Brain microvascular endothelial cell (primary cell): ENCODE measurements around the gene ZBTB48.
"Not testable (repeated sequence)": the region's sequence is repeated elsewhere in the genome, so short reads cannot be mapped to it uniquely, and the experiment has no call there.

Experiments used
- DNase-seq: peaks from one replicate; pipeline ENCODE4 v3.0.0-alpha.2; 2020
- H3K27ac ChIP-seq: fragments of 250-450 bp; sonication (Bioruptor Pico); 2 replicates; pipeline ENCODE4 v1.5.1; 2020; ENCODE audit warnings: mild to moderate bottlenecking, moderate library complexity
- H3K27me3 ChIP-seq: fragments of 250-450 bp; sonication (Bioruptor Pico); replicated peaks from 2 replicates; pipeline ENCODE4 v1.5.1; 2020; ENCODE audit warnings: mild to moderate bottlenecking
- H3K36me3 ChIP-seq: fragments of 250-450 bp; sonication (Bioruptor Pico); replicated peaks from 2 replicates; pipeline ENCODE4 v1.5.1; 2020; ENCODE audit warnings: mild to moderate bottlenecking
- H3K4me3 ChIP-seq: 2 replicates; pipeline ENCODE4 v1.5.1; 2011; ENCODE audit warnings: low read depth, mild to moderate bottlenecking, control low read depth, low read length, moderate library complexity
- in situ Hi-C: cut with HindIII; loops from 2 replicates; pipeline ENCODE4 v1.10.0; 2017; ENCODE audit warnings: low sequenced_read_pairs, low pct_ligation_motif_present
- TF ChIP-seq, protein P1 (sequence below): IDR thresholded peaks from 2 replicates; pipeline ENCODE4 v1.5.1; 2011; ENCODE audit warnings: low read depth, mild to moderate bottlenecking, moderate library complexity, low read length, control low read depth, inconsistent platforms; ENCODE audit errors: missing control alignments

The ZBTB48 gene

DNA sequence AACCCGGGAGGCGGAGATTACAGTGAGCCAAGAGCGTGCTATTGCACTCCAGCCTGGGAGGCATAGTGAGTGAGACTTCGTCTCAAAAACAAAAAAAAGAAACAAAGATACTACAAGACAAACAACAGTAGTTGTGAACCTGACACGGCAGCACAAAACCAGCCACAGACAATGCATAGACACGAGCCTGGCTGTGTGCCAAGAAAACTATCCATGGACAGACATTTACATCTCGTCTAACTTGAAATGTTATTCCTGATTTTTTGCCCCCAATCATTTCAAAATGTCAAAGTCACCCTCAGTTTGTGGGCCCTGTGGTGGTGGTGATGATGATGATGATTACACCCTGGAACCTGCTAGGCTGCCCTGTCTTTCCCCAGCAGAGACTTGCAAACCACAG lies 16.6 kb downstream of the ZBTB48 start:
- TF ChIP-seq, protein P1, sequence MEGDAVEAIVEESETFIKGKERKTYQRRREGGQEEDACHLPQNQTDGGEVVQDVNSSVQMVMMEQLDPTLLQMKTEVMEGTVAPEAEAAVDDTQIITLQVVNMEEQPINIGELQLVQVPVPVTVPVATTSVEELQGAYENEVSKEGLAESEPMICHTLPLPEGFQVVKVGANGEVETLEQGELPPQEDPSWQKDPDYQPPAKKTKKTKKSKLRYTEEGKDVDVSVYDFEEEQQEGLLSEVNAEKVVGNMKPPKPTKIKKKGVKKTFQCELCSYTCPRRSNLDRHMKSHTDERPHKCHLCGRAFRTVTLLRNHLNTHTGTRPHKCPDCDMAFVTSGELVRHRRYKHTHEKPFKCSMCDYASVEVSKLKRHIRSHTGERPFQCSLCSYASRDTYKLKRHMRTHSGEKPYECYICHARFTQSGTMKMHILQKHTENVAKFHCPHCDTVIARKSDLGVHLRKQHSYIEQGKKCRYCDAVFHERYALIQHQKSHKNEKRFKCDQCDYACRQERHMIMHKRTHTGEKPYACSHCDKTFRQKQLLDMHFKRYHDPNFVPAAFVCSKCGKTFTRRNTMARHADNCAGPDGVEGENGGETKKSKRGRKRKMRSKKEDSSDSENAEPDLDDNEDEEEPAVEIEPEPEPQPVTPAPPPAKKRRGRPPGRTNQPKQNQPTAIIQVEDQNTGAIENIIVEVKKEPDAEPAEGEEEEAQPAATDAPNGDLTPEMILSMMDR, result no peak
- Histone ChIP-seq H3K27me3 (no peaks in the 10 kb centered on the region), H3K36me3 (peaks cover 59% of the 10 kb centered on the region), H3K27ac (no peak overlapping the region), H3K4me3 (no peak overlapping the region)
- DNase-seq, result no peak
- in situ Hi-C loops, result no loop called here

DNA sequence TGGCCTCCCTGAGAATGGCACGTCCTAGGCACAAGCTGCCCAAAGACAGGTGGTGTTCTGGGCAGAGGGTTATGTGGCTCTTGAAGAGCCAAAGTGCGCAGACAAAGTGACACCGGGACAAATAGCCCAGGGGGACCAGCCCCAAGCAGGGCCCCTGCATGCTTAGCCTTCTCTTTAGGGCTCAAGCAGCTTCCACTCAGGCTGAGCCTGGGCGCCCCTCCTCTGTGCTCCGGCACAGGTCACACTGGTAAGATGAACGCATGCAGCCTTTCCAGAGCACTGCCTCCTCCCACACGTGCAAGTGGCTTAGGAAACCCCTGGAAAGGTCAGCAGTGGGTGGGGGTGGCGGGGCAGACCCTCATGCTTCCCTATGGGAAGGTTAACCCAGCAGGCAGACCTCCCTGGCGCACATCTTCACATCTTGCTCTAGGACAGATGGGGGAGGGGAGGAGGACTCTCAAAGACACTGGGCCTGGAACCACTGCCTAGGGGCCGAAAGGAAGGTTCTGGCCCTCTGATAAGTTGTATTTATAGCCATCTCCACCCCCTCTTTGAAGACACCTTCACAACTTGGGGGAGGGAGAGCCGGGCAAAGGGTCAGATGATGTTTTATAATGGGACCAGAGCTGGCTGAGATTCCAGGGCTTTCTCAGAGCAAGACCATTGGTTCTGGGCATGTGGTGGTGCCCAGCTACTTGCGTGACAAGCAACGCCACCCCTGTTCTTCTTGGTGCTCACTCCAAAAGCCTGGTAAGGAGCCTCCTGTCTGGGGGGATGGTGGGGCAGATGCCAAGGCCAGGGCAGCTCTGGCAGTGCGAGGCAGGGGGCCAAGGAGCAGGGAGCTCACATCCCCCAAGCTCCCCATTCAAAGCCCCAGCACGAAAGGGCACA lies 17.3 kb downstream of the ZBTB48 start:
- H3K4me3 ChIP-seq, result no peak overlapping the region
- in situ Hi-C loops, result no loop called here
- no peaks in the 10 kb centered on the region for H3K27me3 ChIP-seq
- peaks cover 56% of the 10 kb centered on the region for H3K36me3 ChIP-seq
- DNase-seq, result no peak
- H3K27ac ChIP-seq, result no peak overlapping the region
- TF ChIP-seq, protein P1, result no peak

DNA sequence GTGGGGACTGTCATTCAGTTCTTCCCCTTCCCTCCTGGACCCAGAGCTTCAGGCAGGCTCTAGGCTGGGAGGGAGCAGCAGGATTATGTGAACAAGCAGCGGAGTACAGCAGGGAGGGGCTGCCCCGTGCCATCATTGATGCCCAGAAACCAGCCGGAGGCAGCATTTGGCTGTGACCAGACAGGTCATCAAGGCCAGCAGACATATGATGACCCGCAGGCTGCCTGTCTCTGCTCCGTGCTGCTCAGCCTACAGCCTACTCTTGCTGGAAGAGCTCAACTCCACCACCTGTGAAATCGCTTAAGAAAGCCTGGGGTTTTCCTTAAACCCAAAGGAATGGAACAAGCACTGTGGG lies 18.0 kb downstream of the ZBTB48 start:
- Histone ChIP-seq H3K27me3 (no peaks in the 10 kb centered on the region), H3K4me3 (no peak overlapping the region), H3K27ac (no peak overlapping the region), H3K36me3 (peaks cover 54% of the 10 kb centered on the region)
- no peak for DNase-seq
- TF ChIP-seq, protein P1, result no peak
- in situ Hi-C loops, result no loop called here

DNA sequence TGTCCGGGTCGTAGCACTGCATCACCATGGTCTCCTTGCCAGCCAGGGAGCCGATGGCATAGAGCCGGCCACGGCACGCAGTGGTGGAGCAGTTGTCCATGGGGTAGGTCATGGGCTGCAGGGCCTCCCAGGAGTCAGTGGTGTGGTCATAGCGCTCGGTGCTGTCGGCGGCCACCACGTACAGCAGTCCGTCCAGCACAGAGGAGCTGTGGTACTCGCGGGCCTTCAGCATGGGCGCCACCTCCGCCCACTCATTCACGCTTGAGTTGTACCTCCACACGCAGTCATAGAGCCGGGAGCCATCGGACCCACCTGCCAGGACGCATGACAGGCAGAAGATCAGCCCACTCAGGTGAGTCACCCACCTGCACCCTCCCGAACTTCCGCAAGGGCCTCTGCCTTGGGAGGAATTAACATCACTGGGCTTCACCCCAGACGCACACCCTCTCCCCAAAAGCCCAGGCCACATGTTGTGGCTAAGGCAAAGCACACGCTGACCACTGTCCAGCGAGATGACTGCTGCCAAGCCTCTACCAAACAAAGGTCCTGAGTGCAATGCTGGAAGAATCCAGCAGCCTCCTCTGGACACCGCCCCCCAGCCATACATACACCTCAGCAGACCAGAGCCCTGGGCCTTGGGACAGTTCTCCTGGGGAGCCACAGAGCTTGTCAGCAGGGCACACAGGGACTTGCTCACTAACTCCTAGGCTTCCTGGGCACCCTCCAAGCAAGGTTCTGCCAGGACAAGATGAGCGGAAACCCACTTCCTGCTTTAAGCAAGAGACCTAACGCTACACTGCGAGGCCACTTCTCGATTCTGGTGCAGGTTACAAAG lies 19.6 kb downstream of the ZBTB48 start:
- peaks cover 38% of the 10 kb centered on the region for H3K36me3 ChIP-seq
- no peaks in the 10 kb centered on the region for H3K27me3 ChIP-seq
- H3K4me3 ChIP-seq, result peak overlapping the region; percentile 30
- no peak overlapping the region for H3K27ac ChIP-seq
- TF ChIP-seq, protein P1, result no peak
- no peak for DNase-seq
- in situ Hi-C loops, result no loop called here

DNA sequence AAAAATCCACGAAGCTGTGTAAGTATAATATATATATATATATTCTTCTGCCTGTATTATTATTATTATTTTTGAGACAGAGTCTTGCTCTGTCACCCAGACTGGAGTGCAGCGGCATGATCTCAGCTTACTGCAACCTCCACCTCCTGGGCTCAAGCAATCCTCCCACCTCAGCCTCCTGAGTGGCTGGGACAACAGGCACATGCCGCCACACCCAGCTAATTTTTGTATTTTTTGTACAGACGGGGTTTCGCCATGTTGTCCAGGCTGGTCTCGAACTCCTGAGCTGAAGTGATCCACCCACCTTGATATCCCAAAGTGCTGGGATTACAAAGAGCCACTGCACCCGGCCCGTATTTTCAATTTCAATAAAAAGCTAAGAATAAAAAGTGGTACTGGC lies 20.2 kb downstream of the ZBTB48 start:
- H3K27me3 ChIP-seq, in situ Hi-C loops, DNase-seq: not testable (repeated sequence)

DNA sequence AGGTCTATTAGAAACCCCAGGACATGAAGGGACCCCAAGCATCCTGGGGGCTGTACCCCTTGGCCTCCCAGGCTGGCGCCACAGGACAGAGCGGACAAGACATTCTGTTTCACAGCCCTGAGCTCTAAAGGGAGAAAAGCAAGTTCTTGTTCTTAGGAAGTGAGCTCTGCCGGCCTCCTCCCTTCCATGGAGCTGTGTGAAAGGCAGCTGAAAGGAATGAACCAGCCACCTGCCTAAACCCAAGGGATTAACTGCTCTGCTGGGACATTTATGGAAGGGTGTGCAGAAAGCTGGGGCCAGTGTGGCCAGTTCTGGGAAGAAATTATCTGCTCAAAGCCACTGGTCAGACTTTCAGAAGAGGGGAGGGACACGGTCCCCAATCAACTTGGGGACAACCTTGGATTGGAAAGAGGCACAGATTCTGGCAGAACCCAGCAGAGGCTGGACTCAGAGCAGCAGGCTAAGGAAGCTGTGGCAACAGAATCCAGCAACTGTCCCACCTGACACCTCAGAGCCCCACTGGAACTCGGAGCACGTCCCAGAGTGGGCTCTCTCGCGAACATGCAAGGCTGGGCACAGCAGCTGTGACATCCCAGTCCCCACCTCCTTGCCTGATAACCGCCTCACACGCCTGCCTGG lies 20.7 kb downstream of the ZBTB48 start:
- peak overlapping the region; percentile 95 for H3K27ac ChIP-seq
- H3K4me3 ChIP-seq, result peak overlapping the region; percentile 78
- H3K27me3 ChIP-seq, result no peaks in the 10 kb centered on the region
- H3K36me3 ChIP-seq, result peaks cover 26% of the 10 kb centered on the region
- TF ChIP-seq, protein P1, result no peak
- no peak for DNase-seq
- in situ Hi-C loops, result no loop called here

More for the DNA sequence above, 20.2 kb downstream of the ZBTB48 start:
- H3K36me3 ChIP-seq, result peaks cover 31% of the 10 kb centered on the region
- peak overlapping the region; percentile 95 for H3K27ac ChIP-seq
- H3K4me3 ChIP-seq, result peak overlapping the region; percentile 78
